Urothelium cell line (cell line): ENCODE data around the gene SLC29A2.
"Not testable (repeated sequence)": the region's sequence is repeated elsewhere in the genome, so short reads cannot be mapped to it uniquely, and the experiment has no call there.

Experiments used
- DNase-seq: peaks from one replicate; pipeline ENCODE4 v3.0.0; 2011; ENCODE audit warnings: low spot score, mixed read lengths
- FAIRE-seq: peaks from 2 replicates; lab custom pipeline; 2011; peaks lifted over from hg19 to GRCh38; lab: Jason Lieb, UNC

Gene SLC29A2

DNA sequence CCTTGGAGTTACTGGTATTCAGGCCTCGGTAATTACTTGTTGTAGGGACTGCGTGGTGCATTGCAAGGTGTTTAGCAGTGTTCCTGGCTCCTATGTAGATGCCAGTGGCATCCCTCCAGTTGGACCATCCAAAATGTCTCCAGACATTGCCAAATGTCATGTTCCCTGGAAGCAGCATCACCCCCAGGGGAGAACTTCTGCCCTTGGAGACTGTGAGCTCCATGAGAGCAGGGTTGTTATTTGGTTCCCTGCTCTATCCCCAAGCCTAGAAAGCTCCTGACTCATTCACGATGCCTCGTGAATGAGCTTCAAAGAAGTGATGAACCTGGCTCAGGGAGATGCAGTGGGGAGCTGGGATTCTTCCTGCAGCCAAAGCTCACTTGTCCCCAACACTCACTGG, 50.0 kb downstream of the SLC29A2 start:
- DNase-seq (no peak), FAIRE-seq (no peak)

DNA sequence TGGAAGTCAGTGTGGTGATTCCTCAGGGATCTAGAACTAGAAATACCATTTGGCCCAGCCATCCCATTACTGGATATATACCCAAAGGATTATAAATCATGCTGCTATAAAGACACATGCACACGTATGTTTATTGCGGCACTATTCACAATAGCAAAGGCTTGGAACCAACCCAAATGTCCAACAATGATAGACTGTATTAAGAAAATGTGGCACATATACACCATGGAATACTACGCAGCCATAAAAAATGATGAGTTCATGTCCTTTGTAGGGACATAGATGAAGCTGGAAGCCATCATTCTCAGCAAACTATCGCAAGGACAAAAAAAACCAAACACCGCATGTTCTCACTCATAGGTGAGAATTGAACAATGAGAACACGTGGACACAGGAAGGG, 50.8 kb downstream of the SLC29A2 start:
- not testable (repeated sequence) for DNase-seq, FAIRE-seq

DNA sequence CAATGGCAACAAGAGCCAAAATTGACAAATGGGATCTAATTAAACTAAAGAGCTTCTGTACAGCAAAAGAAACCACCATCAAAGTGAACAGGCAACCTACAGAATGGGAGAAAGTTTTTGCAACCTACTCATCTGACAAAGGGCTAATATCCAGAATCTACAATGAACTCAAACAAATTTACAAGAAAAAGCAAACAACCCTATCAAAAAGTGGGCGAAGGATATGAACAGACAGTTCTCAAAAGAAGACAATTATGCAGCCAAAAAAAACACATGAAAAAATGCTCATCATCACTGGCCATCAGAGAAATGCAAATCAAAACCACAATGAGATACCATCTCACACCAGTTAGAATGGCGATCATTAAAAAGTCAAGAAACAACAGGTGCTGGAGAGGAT, 51.3 kb downstream of the SLC29A2 start:
- not testable (repeated sequence) for FAIRE-seq, DNase-seq

DNA sequence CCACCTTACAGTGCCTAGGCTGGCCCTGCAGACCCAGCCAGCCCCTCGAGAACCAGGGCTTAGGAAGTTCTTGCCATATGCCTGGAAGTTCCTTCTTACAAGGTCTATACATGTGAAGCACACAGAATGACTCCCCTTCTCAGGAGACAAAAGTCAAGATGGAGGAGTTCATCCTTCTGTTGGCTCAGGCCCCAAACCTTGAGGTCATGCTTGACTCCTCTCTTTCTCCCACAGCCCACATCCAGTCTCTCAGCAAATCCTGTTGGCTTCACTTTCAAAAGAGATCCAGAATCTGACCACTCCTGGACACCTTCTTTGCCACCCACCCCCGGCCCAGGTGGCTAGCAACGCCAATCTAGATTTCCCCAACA, 53.0 kb downstream of the SLC29A2 start:
- no peak for FAIRE-seq
- no peak for DNase-seq

DNA sequence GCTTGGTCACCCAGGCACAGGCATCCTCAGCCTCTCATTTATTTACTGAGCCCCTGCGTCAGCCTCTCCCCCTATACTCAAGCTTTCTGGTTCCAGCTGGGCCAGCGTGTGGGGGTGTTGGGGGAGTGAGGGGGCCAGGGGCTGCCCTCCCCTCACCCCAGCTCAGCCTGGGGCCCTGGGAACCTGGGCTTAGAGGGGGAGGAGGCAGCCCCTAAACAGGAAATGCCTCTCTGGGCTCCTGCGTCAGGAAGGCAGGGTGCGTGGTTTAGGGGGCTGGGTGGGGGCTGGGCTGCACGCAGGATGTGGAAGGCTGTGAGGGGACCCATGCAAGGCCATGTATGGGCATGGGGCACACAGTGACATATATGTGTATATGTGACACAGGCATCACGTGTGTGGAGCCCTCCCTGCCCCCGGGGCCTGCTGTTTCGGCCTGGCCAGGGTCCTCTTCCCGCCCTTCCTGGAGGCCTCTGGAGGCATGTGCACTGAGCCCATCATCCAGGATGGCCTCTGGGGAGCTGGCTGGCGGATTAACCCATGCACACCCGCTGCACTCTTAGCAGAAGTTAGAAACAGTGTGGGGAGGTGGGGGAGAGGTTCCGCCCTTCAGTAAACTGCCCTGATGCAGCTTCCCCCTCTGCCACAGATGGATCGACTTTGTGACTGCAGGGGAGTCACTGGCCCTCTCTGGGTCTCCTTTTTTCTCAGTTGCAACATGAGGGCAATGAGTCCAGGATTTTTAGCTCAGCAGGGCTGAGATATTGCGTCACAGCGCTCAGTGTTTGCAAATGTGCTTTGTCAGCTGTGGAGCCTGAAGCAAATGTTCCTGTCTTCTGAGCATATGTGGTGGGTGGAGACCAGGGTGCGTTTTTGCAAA, 53.6 kb downstream of the SLC29A2 start:
- no peak for DNase-seq
- no peak for FAIRE-seq

DNA sequence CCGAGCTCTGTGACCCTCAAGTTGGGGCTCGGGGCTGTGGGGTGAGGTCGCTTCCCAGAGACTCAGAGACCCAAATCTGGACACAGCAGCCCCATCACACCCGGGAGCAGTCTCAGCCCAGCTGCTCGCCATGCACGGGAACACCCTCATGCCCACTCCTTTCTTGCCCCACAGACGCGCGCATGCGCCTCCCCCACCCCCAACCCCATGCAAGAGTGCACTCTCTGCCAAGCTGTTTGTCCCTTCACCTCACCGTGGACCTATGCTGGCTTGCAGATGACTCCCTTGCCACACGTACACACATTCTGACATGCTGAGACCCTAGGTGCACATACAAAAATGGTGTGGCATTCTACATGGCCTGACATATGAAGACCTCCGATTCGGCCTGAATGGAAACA, 54.2 kb downstream of the SLC29A2 start:
- FAIRE-seq (no peak), DNase-seq (no peak)

DNA sequence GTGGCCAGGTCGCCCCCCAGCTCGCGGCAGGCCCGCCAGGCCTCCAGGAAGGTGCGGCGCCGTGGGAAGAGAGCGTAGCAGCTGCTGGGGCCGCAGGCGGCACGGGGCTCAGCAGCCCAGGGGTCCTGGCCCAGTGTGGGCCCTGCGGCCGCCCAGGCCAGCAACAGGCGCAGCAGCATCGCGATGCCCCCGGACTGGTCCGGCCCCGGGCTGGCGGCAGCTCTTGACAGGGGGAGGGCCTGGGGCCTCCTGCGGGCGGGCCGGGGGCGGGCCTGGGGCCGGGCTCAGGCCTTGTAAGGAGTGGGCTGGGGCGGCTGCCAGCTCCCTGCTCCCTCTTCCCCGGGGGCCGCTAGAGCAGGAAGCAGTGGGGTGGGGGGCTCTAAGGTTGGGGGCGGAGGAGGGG, 54.7 kb downstream of the SLC29A2 start, which contains the start of gene CD248:
TSS of gene CD248 (minus strand) at position 196 of the 403 bp plus-strand sequence. CDS start at position 179, 17 bp downstream.
- FAIRE-seq (no peak), DNase-seq (no peak)

DNA sequence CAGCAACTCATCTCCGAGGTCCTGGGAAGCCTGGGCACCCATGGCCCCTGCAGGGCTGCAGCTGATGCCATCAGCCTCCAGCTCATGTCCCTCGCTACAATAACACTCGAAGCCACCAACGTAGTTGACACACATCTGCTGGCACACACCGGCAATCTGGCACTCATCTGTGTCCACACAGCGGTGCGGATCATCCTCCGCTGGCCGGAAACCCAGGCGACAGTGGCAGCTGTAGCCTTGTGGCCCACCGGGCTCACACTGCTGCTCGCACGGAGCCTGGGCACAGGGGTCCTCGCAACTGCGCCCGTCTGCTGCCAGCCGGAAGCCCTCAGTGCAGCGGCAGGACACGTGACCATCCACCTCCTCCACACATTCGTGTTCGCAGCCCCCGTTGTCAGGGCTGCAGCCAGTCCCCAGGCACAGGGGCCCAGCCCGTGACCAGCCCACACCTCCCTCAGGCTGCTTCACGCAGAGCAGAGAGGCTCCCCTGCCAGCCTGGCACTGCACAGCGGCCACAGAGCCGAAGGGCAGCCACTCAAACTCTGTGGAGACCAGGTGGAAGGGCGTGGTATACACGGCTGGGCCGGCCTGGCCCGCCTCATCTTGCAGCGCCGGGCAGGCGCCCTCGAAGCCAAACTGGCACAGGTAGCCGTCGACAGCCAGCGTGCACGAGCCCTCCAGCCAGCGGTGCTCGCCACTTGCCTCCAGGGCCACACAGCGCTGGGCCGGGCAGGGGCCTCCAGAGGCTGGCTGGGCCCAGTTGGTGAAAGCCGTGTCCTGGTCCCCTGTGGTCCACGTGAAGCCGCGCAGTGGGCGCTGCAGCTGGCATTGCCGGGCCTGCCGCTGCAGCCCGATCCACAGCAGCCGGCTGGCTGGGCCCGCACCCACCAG, 55.4 kb downstream of the SLC29A2 start:
- FAIRE-seq (no peak), DNase-seq (no peak)

DNA sequence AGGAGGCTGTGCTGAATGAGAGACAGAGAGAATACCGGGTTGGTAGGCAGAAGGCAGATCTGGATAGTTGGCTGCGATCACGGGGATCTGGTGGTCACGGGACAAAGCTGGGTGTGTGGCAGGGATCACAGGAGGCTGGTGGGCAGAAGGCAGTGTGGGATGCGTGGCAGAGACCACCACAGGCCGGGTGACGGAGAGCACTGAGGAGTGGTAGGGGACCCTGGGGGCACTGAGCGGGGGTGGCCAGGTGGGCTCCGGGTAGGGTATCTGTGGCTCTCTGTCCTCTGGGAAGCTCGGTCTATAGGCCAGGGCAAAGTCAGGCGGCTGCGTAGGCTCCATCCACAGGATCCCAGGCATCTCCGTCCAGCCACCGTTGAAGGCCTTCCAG, 56.1 kb downstream of the SLC29A2 start:
- no peak for FAIRE-seq
- no peak for DNase-seq

DNA sequence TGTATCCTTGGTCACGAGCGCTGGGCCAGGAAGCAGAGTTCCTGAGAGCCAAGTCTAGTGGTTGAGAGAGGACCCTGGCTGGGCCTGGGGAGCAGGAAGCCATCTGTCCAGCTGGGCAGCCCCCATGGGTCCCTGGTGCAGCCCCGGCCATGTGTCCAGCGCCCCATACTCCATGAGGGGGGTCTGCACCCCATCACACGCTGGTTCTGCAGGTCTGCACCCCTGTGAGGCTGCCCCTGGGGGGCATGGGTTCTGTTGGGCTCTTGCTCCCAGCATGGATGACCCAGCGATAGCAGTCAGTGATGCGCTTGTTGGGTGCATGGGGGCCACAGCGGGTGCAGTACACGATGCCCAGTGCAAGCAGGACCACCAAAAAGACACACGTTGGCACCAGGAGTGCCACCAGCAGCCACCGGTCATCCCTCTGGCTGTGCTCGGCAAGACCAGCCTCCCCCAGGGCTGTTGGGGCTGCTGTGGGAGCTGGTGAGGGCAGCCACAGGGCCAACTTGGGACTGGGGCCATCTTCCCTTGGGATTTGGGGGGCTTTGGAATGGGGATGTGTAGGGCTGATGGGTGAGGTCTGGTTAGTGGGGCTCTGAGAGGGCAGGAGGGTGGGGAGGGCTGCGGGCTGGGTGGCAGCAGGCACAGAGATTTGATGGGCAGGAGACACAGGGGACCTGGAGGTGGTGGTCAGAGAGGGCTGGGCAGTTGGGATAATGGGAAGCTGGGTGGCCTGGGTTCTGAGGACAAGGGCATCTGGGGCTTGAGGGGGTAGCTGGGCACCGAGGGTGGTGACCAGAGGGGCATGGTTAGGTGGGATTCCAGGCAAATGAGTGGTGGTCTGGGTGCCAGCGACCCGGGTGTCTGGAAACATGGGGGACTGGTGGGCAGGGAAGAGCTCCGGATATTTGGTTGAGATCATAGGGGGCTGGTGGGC, 56.7 kb downstream of the SLC29A2 start:
- FAIRE-seq (no peak), DNase-seq (no peak)

DNA sequence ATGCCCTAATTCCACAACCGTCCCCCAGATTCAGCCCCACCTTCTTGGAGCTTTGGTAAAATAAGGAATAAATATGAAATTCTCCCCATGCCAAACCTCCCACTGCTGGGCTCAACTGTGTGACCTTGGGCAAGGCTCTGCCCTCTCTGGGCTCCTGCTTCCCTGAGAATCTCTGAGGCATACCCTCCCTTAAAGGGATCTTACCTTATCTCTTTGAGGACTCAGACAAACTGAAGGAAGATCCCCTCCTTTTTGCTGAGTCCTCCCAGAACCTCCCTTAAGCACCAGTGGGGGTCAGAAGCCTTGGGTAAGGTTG, 57.4 kb downstream of the SLC29A2 start:
- no peak for FAIRE-seq
- DNase-seq = no peak

DNA sequence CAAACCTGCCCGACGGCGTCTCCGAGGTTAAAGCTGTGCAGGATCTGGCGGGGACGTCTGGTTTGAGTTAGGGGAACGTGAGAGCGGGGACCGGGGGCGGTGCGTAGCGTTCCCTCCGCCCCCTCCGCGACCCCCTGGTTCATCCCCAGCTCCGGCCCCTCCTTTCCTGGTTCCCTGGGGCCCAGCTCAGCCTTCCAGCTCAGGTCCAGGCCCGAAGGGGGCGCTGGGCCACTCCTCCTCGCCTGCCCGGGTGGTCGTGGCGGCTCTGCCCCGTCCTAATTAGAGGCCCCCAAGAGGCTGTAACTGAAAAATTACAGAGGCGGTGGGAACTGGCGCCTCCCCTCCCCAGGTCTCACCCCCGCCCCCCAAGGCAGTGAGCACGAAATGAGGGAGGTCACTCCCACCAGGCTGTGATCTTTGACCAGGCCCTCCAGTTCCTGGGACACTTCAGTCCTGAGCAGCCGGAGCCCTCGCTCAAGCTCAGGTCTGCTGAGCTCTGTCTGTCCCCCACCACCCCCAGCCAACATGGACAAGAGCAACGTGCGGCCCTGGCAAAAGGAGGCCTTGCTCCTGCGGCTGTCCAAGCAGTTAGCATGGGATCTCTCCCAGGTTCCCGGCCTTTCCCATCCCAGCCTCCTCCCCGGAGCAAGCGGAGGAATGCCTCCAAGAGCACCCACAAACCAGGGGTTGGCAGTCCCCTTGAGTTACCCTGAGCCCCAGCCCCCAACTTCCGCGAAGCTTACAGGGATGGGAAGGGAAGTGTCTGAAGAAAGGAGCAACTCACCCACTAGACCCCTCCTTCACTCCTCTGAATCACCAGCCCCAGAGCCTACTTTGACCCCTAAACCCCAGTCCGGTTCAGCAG, 58.0 kb downstream of the SLC29A2 start:
- no peak for DNase-seq

DNA sequence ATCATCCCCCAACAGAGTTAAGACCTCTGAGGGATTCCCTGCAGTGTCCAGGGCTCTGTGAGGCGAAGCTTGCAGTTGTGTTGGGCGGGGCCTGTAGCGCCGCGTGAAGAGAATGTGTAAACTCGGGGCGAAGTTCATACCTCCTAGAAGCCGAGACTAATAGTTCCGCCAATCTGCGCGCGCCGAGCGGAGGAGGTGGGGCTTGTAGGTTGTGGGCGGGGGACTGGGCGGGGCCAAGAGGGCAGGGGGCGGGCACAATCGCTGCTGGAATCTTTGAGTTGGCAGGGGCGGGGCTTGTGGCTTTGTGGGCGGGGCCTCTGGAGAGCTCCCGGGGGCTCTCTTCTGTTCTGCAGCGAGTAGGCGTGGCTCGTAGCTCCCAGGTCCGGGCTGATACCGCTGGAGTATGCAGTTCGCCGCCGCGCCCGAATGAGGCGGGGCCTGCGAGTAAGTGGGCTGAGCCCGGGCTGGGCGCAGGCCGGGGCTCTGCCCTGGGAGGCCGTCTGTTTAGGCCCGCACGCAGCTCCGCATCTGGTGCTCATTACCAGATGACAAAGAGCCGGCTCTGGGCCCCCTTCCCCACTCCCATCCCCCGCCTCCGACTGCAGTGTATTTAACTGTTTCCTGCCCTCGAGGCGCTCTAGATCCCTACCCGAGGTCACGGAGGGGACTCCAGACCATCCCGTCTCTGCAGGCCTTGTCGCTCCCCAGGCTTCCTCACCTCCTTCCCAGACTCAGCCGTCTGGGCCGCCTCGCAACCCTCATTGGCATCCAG, 58.8 kb downstream of the SLC29A2 start:
- peak; percentile 95 for DNase-seq
- FAIRE-seq = no peak

More for the DNA sequence above, 58.0 kb downstream of the SLC29A2 start:
- FAIRE-seq = no peak
